HEK293T (cell line): ENCODE data around the gene ZNF805.
"Not testable (repeated sequence)": the region's sequence is repeated elsewhere in the genome, so short reads cannot be mapped to it uniquely, and the experiment has no call there.

Experiments
- CTCF ChIA-PET: fragments of 350-600 bp; formaldehyde crosslinking; extraction: SDS; loops from one replicate; lab custom pipeline; 2021; ENCODE audit warnings: antibody characterized with exemption, inconsistent platforms; lab: Yijun Ruan, JAX
- POLR2A ChIA-PET: fragments of 350-600 bp; formaldehyde crosslinking; extraction: SDS; loops from one replicate; lab custom pipeline; 2020; ENCODE audit warnings: antibody characterized with exemption, inconsistent platforms; lab: Yijun Ruan, JAX
- DNase-seq: peaks from one replicate; pipeline ENCODE4 v3.0.0; 2012; ENCODE audit warnings: mixed read lengths; ENCODE audit errors: extremely low spot score
- ARNT ChIP-seq: fragments of 450-650 bp; IDR thresholded peaks from 2 replicates; pipeline ENCODE4 v1.6.1; 2017; ENCODE audit warnings: mild to moderate bottlenecking
- BHLHE40 ChIP-seq: fragments of 450-650 bp; IDR thresholded peaks from 2 replicates; pipeline ENCODE4 v1.6.1; 2016; ENCODE audit warnings: mild to moderate bottlenecking, moderate library complexity, borderline replicate concordance
- CTBP1 ChIP-seq: fragments of 450-650 bp; IDR thresholded peaks from 2 replicates; pipeline ENCODE4 v1.6.1; 2016; ENCODE audit warnings: borderline replicate concordance
- ELF4 ChIP-seq: fragments of 450-650 bp; IDR thresholded peaks from 2 replicates; pipeline ENCODE4 v1.6.1; 2017; ENCODE audit warnings: antibody characterized with exemption
- FOXA1 ChIP-seq: fragments of 450-650 bp; IDR thresholded peaks from 2 replicates; pipeline ENCODE4 v1.6.1; 2016; ENCODE audit warnings: mild to moderate bottlenecking
- FOXK2 ChIP-seq: fragments of 450-650 bp; IDR thresholded peaks from 2 replicates; pipeline ENCODE4 v1.6.1; 2016; ENCODE audit warnings: mild to moderate bottlenecking
- FOXM1 ChIP-seq: fragments of 450-650 bp; IDR thresholded peaks from 2 replicates; pipeline ENCODE4 v1.6.1; 2017; ENCODE audit warnings: mild to moderate bottlenecking, borderline replicate concordance
- HDGF ChIP-seq: fragments of 450-650 bp; IDR thresholded peaks from 2 replicates; pipeline ENCODE4 v1.6.1; 2017; ENCODE audit warnings: antibody characterized with exemption, borderline replicate concordance
- L3MBTL2 ChIP-seq: fragments of 450-650 bp; conservative IDR thresholded peaks from 2 replicates; pipeline ENCODE4 v1.6.1; 2016; ENCODE audit warnings: mild to moderate bottlenecking
- LEF1 ChIP-seq: fragments of 450-650 bp; IDR thresholded peaks from 2 replicates; pipeline ENCODE4 v1.6.1; 2017; ENCODE audit warnings: mild to moderate bottlenecking, borderline replicate concordance
- NFRKB ChIP-seq: fragments of 450-650 bp; IDR thresholded peaks from 2 replicates; pipeline ENCODE4 v1.6.1; 2016; ENCODE audit warnings: mild to moderate bottlenecking, moderate library complexity
- SP1 ChIP-seq: fragments of 450-650 bp; IDR thresholded peaks from 2 replicates; pipeline ENCODE4 v1.6.1; 2017
- SUZ12 ChIP-seq: fragments of 450-650 bp; IDR thresholded peaks from 2 replicates; pipeline ENCODE4 v1.6.1; 2016; ENCODE audit warnings: mild to moderate bottlenecking
- TARDBP ChIP-seq: fragments of 450-650 bp; IDR thresholded peaks from 2 replicates; pipeline ENCODE4 v1.6.1; 2016
- ZNF384 ChIP-seq: fragments of 450-650 bp; IDR thresholded peaks from 2 replicates; pipeline ENCODE4 v1.6.1; 2016
- TF ChIP-seq, protein P1 (sequence below): fragments of 450-650 bp; IDR thresholded peaks from 2 replicates; pipeline ENCODE4 v1.6.1; 2016

ZNF805 gene

DNA sequence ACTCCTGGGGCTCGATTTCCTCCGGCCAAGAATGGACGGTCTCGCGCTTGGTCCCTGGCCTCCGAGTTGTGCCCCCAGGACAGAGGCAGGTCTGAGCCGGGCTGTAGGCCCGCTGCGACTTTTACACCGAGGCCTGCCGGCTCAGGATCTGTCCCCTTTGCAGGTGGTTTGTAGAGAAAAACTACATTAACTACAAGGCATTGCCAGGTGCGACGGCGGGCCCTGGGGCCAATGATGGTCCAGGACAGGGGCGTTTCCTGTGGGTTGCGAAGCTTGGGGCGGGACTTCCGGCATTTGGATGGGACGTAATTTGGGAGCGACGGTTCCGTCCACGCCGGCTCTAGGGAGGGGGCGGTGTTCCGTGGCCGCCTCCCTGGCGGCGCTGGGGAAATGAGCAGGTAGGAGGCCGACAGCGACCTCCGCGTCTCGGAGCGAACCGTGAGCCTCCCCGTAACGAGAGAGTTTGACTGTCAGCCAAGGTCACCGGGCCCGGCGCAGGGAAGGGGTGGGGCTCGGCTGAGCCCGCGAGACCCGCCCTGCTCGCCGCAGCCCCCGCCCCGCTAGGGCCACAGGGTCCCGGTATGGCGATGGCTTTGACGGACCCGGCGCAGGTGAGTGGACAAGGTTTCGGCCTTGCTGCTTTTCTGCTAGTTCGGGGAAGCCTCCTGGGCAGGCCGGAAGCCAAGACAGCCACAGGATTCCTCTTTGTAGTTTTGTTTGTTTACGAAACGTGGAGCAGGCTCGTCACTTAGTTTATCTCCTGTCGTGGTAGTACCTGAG is at the start of gene ZNF805:
ZNF805 (plus strand) TSS at position 322 of the 780 bp plus-strand sequence; CDS start at position 582, 260 bp downstream.
- ChIA-PET CTCF (no interaction called here), POLR2A (interaction anchor here (0.5 to 1.5 kb wide), 5 partner anchors 9 to 110 kb away, joined by 3 to 4 read pairs (median 3); partner anchors contain the start of gene ZNF304)
- peak; percentile 68 for TF ChIP-seq ELF4
- TF ChIP-seq HDGF = no peak
- TF ChIP-seq, protein P1, sequence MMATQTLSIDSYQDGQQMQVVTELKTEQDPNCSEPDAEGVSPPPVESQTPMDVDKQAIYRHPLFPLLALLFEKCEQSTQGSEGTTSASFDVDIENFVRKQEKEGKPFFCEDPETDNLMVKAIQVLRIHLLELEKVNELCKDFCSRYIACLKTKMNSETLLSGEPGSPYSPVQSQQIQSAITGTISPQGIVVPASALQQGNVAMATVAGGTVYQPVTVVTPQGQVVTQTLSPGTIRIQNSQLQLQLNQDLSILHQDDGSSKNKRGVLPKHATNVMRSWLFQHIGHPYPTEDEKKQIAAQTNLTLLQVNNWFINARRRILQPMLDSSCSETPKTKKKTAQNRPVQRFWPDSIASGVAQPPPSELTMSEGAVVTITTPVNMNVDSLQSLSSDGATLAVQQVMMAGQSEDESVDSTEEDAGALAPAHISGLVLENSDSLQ = peak; percentile 82
- TF ChIP-seq L3MBTL2 = peak; percentile 80
- DNase-seq = peak; percentile 93

GRCh38 chr19:57191141-57192076 is 49.0 kb upstream of the ZNF805 start, which contains the start of gene ZNF264:
ZNF264 (plus strand) TSS chr19:57191500; CDS start chr19:57191914, 414 bp downstream.
- TF ChIP-seq ELF4 (peak; percentile 68), TARDBP (no peak), ARNT (no peak), CTBP1 (no peak), SUZ12 (no peak), HDGF (no peak), L3MBTL2 (peak; percentile 82)
- TF ChIP-seq, protein P1 = 0 out of 2 replicates have a peak, but pooled peaks have one; percentile 2
- POLR2A ChIA-PET = interaction anchor here (0.9 to 1.3 kb wide), 3 partner anchors 8 to 19 kb away, joined by 3 to 5 read pairs (median 4); no protein-coding TSS in a partner anchor
- peak; percentile 86 for DNase-seq
- CTCF ChIA-PET = no interaction called here

DNA sequence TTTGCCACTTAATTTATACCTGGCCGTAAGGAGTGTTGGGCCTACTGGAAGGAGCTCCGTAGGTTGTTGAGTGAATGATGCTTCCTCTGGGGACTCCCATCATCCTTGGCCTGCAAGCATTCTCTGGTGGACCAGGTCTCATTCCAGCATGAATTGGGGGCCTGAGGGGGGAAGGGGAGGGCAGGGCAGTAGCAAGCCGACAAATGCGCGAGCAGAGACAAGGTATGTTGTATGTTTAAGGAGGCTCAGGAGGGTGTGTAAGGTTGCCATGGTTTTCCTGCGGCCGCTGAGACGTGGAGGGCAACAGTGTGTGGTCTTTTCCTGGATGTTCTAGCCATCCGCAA is 48.4 kb upstream of the ZNF805 start:
- POLR2A ChIA-PET = interaction anchor here (0.9 to 1.3 kb wide), 2 partner anchors 7 to 18 kb away, joined by 4 to 5 read pairs; no protein-coding TSS in a partner anchor
- DNase-seq = no peak
- CTCF ChIA-PET = no interaction called here
- TF ChIP-seq, protein P1 = no peak
- TF ChIP-seq NFRKB = no peak
- TF ChIP-seq L3MBTL2 = no peak
- no peak for TF ChIP-seq FOXM1
- TF ChIP-seq SUZ12 = no peak
- no peak for TF ChIP-seq BHLHE40
- no peak for TF ChIP-seq FOXK2
- no peak for TF ChIP-seq ZNF384
- no peak for TF ChIP-seq ELF4
- TF ChIP-seq CTBP1 = no peak
- TF ChIP-seq TARDBP = no peak
- TF ChIP-seq SP1 = no peak
- no peak for TF ChIP-seq LEF1

GRCh38 chr19:57192993-57193392 is 47.4 kb upstream of the ZNF805 start:
- POLR2A ChIA-PET = no interaction called here
- no peak for TF ChIP-seq TARDBP
- TF ChIP-seq FOXM1 = no peak
- TF ChIP-seq SP1 = no peak
- TF ChIP-seq BHLHE40 = no peak
- TF ChIP-seq LEF1 = no peak
- no peak for TF ChIP-seq NFRKB
- TF ChIP-seq FOXA1 = no peak
- TF ChIP-seq CTBP1 = no peak
- CTCF ChIA-PET = no interaction called here
- no peak for DNase-seq

GRCh38 chr19:57197874-57198273 is 42.6 kb upstream of the ZNF805 start:
- DNase-seq, POLR2A ChIA-PET, CTCF ChIA-PET: not testable (repeated sequence)

DNA sequence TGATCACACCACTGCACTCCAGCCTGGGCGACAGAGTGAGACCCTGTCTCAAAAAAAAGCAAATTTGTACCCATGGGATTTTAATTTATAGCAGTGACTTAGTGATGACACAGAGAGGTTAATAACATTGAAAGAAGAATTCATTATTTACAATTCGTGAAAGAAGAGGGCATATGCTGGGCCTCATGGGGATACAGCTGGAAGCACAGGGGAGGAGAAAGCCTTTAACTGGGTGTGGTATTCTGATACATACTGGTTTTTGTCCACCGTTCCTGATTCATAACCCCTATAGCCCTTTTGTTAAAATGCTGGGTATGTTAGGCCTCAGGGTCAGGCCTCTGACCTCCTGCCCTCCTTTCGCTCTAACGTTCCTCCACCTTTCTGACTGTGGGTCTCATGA is 38.3 kb upstream of the ZNF805 start:
- ChIA-PET POLR2A (no interaction called here), CTCF (no interaction called here)
- no peak for DNase-seq
- TF ChIP-seq SP1 = no peak
- no peak for TF ChIP-seq HDGF
- TF ChIP-seq FOXM1 = no peak
- TF ChIP-seq, protein P1 = no peak
- no peak for TF ChIP-seq TARDBP
- no peak for TF ChIP-seq CTBP1
- TF ChIP-seq ARNT = no peak
- TF ChIP-seq SUZ12 = no peak
- TF ChIP-seq FOXA1 = no peak
- no peak for TF ChIP-seq FOXK2
- TF ChIP-seq ZNF384 = no peak
- TF ChIP-seq LEF1 = no peak
